H1 (cell line): ENCODE data around the gene CDH15. TPM values are rescaled to one million over a fixed set of nuclear protein-coding genes. Genes with fewer than 3 reads are reported as not detected.

Source experiments
- CBX5 ChIP-seq: fragments of 300-800, 300-1000 bp; sonication (generic); IDR thresholded peaks from 2 replicates; pipeline ENCODE4 v1.7.1; 2016; ENCODE audit warnings: antibody characterized with exemption, low read length, low read depth
- KDM1A ChIP-seq: fragments of 200-600, 300-600 bp; sonication (generic); IDR thresholded peaks from 2 replicates; pipeline ENCODE4 v1.7.1; 2016; ENCODE audit warnings: mild to moderate bottlenecking, low read length, borderline replicate concordance
- POLR2A ChIP-seq, 2 experiments: IDR thresholded peaks; 1 replicate in 1 of 2; 2 replicates in 1 of 2; pipeline ENCODE4 v1.6.1; 2011; ENCODE audit warnings: low read depth in 2 of 2, low read length in 2 of 2, mild to moderate bottlenecking in 2 of 2; ENCODE audit errors: control extremely low read depth in 1 of 2
- RXRA ChIP-seq: IDR thresholded peaks from 2 replicates; pipeline ENCODE4 v1.6.1; 2011; ENCODE audit warnings: low read depth, mild to moderate bottlenecking, low read length, moderate library complexity; ENCODE audit not compliant: insufficient read depth
- SAP30 ChIP-seq: fragments of 300-600 bp; sonication (generic); IDR thresholded peaks from 2 replicates; pipeline ENCODE4 v1.7.1; 2012; ENCODE audit warnings: low read length, moderate library complexity, mild to moderate bottlenecking, inconsistent platforms; ENCODE audit not compliant: insufficient read depth, insufficient replicate concordance
- SP1 ChIP-seq: IDR thresholded peaks from 2 replicates; pipeline ENCODE4 v1.6.1; 2011; ENCODE audit warnings: low read depth, low read length
- SRF ChIP-seq: IDR thresholded peaks from 2 replicates; pipeline ENCODE4 v1.6.1; 2011; ENCODE audit warnings: mild to moderate bottlenecking, low read depth, low read length, moderate library complexity
- TBP ChIP-seq: IDR thresholded peaks from 2 replicates; pipeline ENCODE4 v1.6.1; 2011; ENCODE audit warnings: low read depth, low read length, improper control_type of control experiment
- polyA plus RNA-seq, 7 experiments: library from polyadenylated mRNA; depleted of rRNA in 3 of 7; stranded (reverse) in 5 of 7; unstranded in 2 of 7; fragments of >200 nt in 5 of 7; fragments of 200-250 nt in 2 of 7; gene quantifications; 1 replicate in 5 of 7; 2 replicates in 1 of 7; 4 replicates in 1 of 7; pipeline versions ENCODE4 v1.2.1 to v1.2.3, GENCODE V29; 2011 to 2013; ENCODE audit warnings: missing spikeins in 2 of 7, mixed read lengths in 2 of 7
- total RNA-seq: library from RNA; stranded (reverse); fragmentation: NEBNext Ultra II Directional; extraction: Animal tissue kit (Norgen Biotek cat#: 25700); gene quantifications from 2 replicates; pipeline ENCODE4 v1.2.1, GENCODE V29; 2021

The CDH15 gene
- total and polyA plus RNA-seq, 2 of the 8 experiments (the other 6 are each of a cell fraction or from before 2014, with no cell fraction given) = 0.50 to 0.82 TPM

- no peak for TF ChIP-seq RXRA
- TF ChIP-seq SP1 = no peak
- no peak for TF ChIP-seq POLR2A (IDR thresholded peaks at IDR 0.05; ENCODE audit: control extremely low read depth in 1 of 2, low read depth in 2 of 2, low read length in 2 of 2)
- no peak for TF ChIP-seq SRF
- no peak for TF ChIP-seq KDM1A
- TF ChIP-seq CBX5 = no peak
- no peak for TF ChIP-seq TBP
- no peak for TF ChIP-seq SAP30
- TF ChIP-seq, all 59 proteins: peak for 0
These were observed 48.3 kb upstream of the CDH15 start (continued) for GRCh38 chr16:89123001-89123830.
